Heart left ventricle (tissue), 13 donors: ENCODE results near the gene MEF2B.

Experiments used
- POLR2A ChIP-seq, 2 donors: fragments of 450-650 bp; IDR thresholded peaks; one replicate each; pipeline ENCODE4 v1.6.1; 2017; ENCODE audit warnings: antibody characterized with exemption in 2 of 2, mild to moderate bottlenecking in 2 of 2, moderate library complexity in 2 of 2
- TF ChIP-seq, protein P1 (sequence below), 12 donors: fragments of 200-600 bp; sonication (generic) in 4 of 12; IDR thresholded peaks; one replicate each; pipeline versions ENCODE4 v1.5.0 to v1.8.0; 2018 to 2022; ENCODE audit warnings: antibody characterized with exemption in 12 of 12, mild to moderate bottlenecking in 5 of 12
- donor health status: ischemic (EF 13 %, LVEDD 7.1; RV severe dilation, severe dysfunction).
- donor health status: DM: no; HTN: yes; CAD: no.
- donor health status: DM: no; HTN: no; CAD: no.
- donor health status: ischemic (EF 25% LVEDD 6.9; RV normal size, moderate dysfunction).
- donor health status: ischemic (EF 25% LVEDD 5.7; RV mildly dilated, moderate dysfunction).
- donor health status: ischemic (EF 35%, LVEDD 5.7; RV mildly dilated, moderate dysfunction).
- donor health status: nonischemic (EF 11% LVEDD 7.7; RV severe dilation, severe dysfunction).
- donor health status: DM: yes; HTN: yes; CAD: no.
- donor health status: PGD.
- donor health status: ischemic (EF 29% LVEDD 5.4; RV normal size, mild dysfunction).
- donor health status: nonischemic (EF 23%, LVEDD 6.1; RV moderate dilation, normal function).

DNA sequence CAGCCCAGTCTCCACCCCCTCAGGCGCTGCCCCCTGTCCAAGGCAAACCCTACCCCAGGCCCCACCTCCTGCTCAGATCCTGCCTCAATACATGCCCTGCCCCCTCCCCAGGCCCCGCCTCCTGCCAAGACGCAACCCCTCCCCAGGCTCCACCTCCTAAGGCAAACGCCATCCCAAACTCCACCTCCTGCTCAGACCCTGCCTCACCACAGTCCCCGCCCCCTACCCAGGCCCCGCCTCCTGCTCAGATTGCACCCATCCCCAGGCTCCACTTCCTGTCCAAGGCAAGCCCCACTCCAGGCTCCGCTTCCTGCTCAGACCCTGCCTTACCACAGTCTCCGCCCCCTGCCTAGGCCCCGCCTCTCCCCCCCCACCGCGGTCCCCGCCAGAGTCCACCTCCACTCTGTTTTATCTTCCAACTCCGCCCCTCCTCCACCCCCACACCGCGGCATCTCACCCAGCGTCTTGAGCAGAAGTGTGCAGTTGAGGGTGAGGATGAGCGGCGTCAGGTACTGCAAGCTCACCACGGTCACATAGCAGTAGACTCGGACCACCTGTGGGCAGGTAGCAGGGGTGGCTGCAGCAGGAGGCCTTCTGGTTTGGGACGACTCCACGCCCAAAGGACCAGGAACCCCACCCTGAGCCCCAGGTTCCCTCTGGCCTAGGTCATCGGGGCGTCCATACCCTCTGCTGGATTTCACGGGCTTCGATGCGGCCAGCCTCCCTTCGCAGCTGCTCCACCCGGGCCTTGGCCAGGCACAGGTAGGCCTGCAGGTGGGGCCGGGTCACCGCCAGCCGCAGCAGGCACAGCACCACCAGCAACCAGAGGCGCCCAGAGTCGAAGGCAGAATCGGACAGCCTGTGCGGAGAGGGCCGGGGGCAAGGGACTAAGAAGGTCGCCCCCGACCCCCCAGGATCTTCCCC is 49.5 kb downstream of the MEF2B start:
- TF ChIP-seq, protein P1, sequence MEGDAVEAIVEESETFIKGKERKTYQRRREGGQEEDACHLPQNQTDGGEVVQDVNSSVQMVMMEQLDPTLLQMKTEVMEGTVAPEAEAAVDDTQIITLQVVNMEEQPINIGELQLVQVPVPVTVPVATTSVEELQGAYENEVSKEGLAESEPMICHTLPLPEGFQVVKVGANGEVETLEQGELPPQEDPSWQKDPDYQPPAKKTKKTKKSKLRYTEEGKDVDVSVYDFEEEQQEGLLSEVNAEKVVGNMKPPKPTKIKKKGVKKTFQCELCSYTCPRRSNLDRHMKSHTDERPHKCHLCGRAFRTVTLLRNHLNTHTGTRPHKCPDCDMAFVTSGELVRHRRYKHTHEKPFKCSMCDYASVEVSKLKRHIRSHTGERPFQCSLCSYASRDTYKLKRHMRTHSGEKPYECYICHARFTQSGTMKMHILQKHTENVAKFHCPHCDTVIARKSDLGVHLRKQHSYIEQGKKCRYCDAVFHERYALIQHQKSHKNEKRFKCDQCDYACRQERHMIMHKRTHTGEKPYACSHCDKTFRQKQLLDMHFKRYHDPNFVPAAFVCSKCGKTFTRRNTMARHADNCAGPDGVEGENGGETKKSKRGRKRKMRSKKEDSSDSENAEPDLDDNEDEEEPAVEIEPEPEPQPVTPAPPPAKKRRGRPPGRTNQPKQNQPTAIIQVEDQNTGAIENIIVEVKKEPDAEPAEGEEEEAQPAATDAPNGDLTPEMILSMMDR (IDR thresholded peaks at IDR 0.05), result no peak
- no peak for TF ChIP-seq POLR2A (IDR thresholded peaks at IDR 0.05)
